Breast epithelium (tissue), 4 donors: ENCODE results near the gene GSTP1. TPM values are rescaled to one million over a fixed set of nuclear protein-coding genes. Genes with fewer than 3 reads are reported as not detected.
A peak's percentile ranks its signal among the peaks of the same experiment; 100 is the strongest.

Experiments
- DNase-seq, 2 donors: peaks; one replicate each; pipeline ENCODE4 v3.0.0-alpha.2; 2019; ENCODE audit warnings: low spot score in 2 of 2
- H3K27ac ChIP-seq, 2 donors: fragments of 200-600 bp; sonication (generic) in 1 of 2; one replicate each; pipeline ENCODE4 v1.5.1; 2016 to 2019; ENCODE audit warnings: mild to moderate bottlenecking in 1 of 2
- H3K27me3 ChIP-seq, 2 donors: fragments of 200-600 bp; sonication (generic) in 1 of 2; one replicate each; pipeline versions ENCODE4 v1.5.1 to v1.6.0; 2017 to 2019; ENCODE audit warnings: control low read depth in 1 of 2, mild to moderate bottlenecking in 1 of 2
- H3K36me3 ChIP-seq: fragments of 200-600 bp; one replicate; pipeline ENCODE4 v1.5.1; 2019
- H3K4me1 ChIP-seq, 2 donors: fragments of 200-600 bp; sonication (generic); one replicate each; pipeline ENCODE4 v1.5.1; 2016 to 2019; ENCODE audit warnings: control low read depth in 1 of 2
- H3K4me3 ChIP-seq, 3 donors: fragments of 200-600 bp; sonication (generic); 1 replicate in 2 of 3; 2 replicates in 1 of 3; pipeline ENCODE4 v1.5.1; 2016 to 2019; ENCODE audit warnings: mild to moderate bottlenecking in 3 of 3, moderate library complexity in 2 of 3
- H3K9me3 ChIP-seq, 2 donors: fragments of 200-600 bp; sonication (generic) in 1 of 2; one replicate each; pipeline ENCODE4 v1.5.1; 2016 to 2019; ENCODE audit warnings: control low read depth in 1 of 2
- CTCF ChIP-seq, 3 donors: fragments of 450-650 bp; IDR thresholded peaks; one replicate each; pipeline ENCODE4 v1.5.1; 2016 to 2017; ENCODE audit warnings: antibody characterized with exemption in 3 of 3, mild to moderate bottlenecking in 3 of 3, moderate library complexity in 3 of 3
- POLR2A ChIP-seq: fragments of 450-650 bp; IDR thresholded peaks from one replicate; pipeline ENCODE4 v1.6.1; 2016; ENCODE audit warnings: antibody characterized with exemption, mild to moderate bottlenecking, moderate library complexity
- POLR2AphosphoS5 ChIP-seq, 3 donors: sonication (generic); formaldehyde crosslinking; IDR thresholded peaks; one replicate each; pipeline ENCODE4 v1.6.1; 2017; ENCODE audit warnings: antibody characterized with exemption in 3 of 3
- intact Hi-C: fragments of 100-400 bp; cut with DNase I; formaldehyde crosslinking; loops from one replicate; pipeline ENCODE4 v1.15.1; 2023; ENCODE audit warnings: low total_unique reads
- total RNA-seq, 3 donors: library from RNA; depleted of rRNA; stranded (reverse); fragments of >200 nt; gene quantifications; one replicate each; pipeline ENCODE4 v1.1.0, GENCODE V29; 2016

GSTP1 gene
- total RNA-seq, 3 donors from 2014 or later: 552 to 1,029 (median 1,013) TPM

GRCh38 chr11:67627812-67628624 is 44.4 kb downstream of the GSTP1 start:
- Histone ChIP-seq H3K27ac (peak overlapping the region; percentile 18 to 99), H3K36me3 (no peaks in the 10 kb centered on the region), H3K27me3 (no peaks in the 10 kb centered on the region), H3K4me3 (no peak overlapping the region), H3K4me1 (no peaks in the 10 kb centered on the region), H3K9me3 (no peaks in the 10 kb centered on the region)
- DNase-seq: no peak
- intact Hi-C loops: no loop called here
- no peak for TF ChIP-seq POLR2A
- TF ChIP-seq POLR2AphosphoS5 (IDR thresholded peaks at IDR 0.05): no peak

GRCh38 chr11:67628710-67629385 is 45.2 kb downstream of the GSTP1 start:
- Histone ChIP-seq H3K27ac (peak overlapping the region; percentile 93 to 99), H3K9me3 (no peaks in the 10 kb centered on the region), H3K4me3 (peak overlapping the region; percentile 52 to 86 (median 72)), H3K4me1 (no peaks in the 10 kb centered on the region), H3K36me3 (no peaks in the 10 kb centered on the region), H3K27me3 (no peaks in the 10 kb centered on the region)
- TF ChIP-seq CTCF (IDR thresholded peaks at IDR 0.05): no peak
- no peak for TF ChIP-seq POLR2AphosphoS5 (IDR thresholded peaks at IDR 0.05)
- TF ChIP-seq POLR2A: no peak
- intact Hi-C loops: no loop called here
- DNase-seq: no peak

- no peak for TF ChIP-seq POLR2A
- TF ChIP-seq CTCF (IDR thresholded peaks at IDR 0.05): peak; percentile 84 to 90 (median 85)
- TF ChIP-seq POLR2AphosphoS5 (IDR thresholded peaks at IDR 0.05): peak in 1 of 3 donors; percentile 11
- Histone ChIP-seq H3K36me3 (no peaks in the 10 kb centered on the region), H3K4me1 (no peaks in the 10 kb centered on the region), H3K9me3 (no peaks in the 10 kb centered on the region), H3K4me3 (peak within 1 kb of the TSS; percentile 52 to 86 (median 72)), H3K27ac (peak within 1 kb of the TSS; percentile 93 to 99), H3K27me3 (no peaks in the 10 kb centered on the region)
- intact Hi-C loops: no loop called here
- peak; percentile 68 to 86 for DNase-seq
These were observed 46.0 kb downstream of the GSTP1 start, which contains the start of gene NUDT8 for GRCh38 chr11:67629386-67630227. NUDT8 (minus strand) TSS chr11:67629937; CDS start chr11:67629911, 26 bp downstream.

GRCh38 chr11:67630228-67630942 is 46.8 kb downstream of the GSTP1 start:
- TF ChIP-seq CTCF (IDR thresholded peaks at IDR 0.05): peak; percentile 68 to 76 (median 76)
- peak in 2 of 3 donors; percentile 30 to 52 for TF ChIP-seq POLR2AphosphoS5 (IDR thresholded peaks at IDR 0.05)
- TF ChIP-seq POLR2A: peak; percentile 28
- Histone ChIP-seq H3K27me3 (no peaks in the 10 kb centered on the region), H3K36me3 (no peaks in the 10 kb centered on the region), H3K27ac (peak overlapping the region; percentile 93 to 99), H3K4me1 (no peaks in the 10 kb centered on the region), H3K9me3 (no peaks in the 10 kb centered on the region), H3K4me3 (peak overlapping the region; percentile 52 to 86 (median 72))
- intact Hi-C loops: no loop called here
- DNase-seq: peak; percentile 98

- intact Hi-C loops: no loop called here
- TF ChIP-seq CTCF (IDR thresholded peaks at IDR 0.05) (peak in 1 of 3 donors; percentile 8), POLR2A (no peak), POLR2AphosphoS5 (IDR thresholded peaks at IDR 0.05) (no peak)
- Histone ChIP-seq H3K9me3 (no peaks in the 10 kb centered on the region), H3K27me3 (no peaks in the 10 kb centered on the region), H3K4me3 (peak overlapping the region; percentile 52 to 86 (median 72)), H3K4me1 (no peaks in the 10 kb centered on the region), H3K27ac (peak overlapping the region; percentile 93 to 99), H3K36me3 (no peaks in the 10 kb centered on the region)
- no peak for DNase-seq
These were observed 47.3 kb downstream of the GSTP1 start for GRCh38 chr11:67630943-67631331.
